Loucy (cell line): ENCODE data around the gene MYO7B.

ENCODE experiments used
- H2AFZ ChIP-seq: fragments of 200-600 bp; sonication (generic); 2 replicates; pipeline ENCODE4 v1.6.0; 2016; ENCODE audit warnings: antibody characterized with exemption, mild to moderate bottlenecking, low read length, moderate library complexity
- H3F3A ChIP-seq: fragments of 200-600 bp; 2 replicates; pipeline ENCODE4 v1.6.0; 2016; ENCODE audit warnings: antibody characterized with exemption, low read depth, mild to moderate bottlenecking
- H3K27me3 ChIP-seq: fragments of 200-600 bp; sonication (generic); 2 replicates; pipeline ENCODE4 v1.6.1; 2014; ENCODE audit warnings: low read length, mild to moderate bottlenecking; ENCODE audit not compliant: insufficient read depth, poor library complexity, severe bottlenecking
- H3K36me3 ChIP-seq: fragments of 200-600 bp; sonication (generic); 2 replicates; pipeline ENCODE4 v1.6.1; 2016; ENCODE audit warnings: low read length; ENCODE audit not compliant: insufficient read depth
- H3K4me1 ChIP-seq: fragments of 200-600 bp; sonication (generic); 2 replicates; pipeline ENCODE4 v1.5.1; 2014; ENCODE audit warnings: low read length, mild to moderate bottlenecking; ENCODE audit not compliant: insufficient read depth, poor library complexity, severe bottlenecking
- H3K4me2 ChIP-seq: fragments of 200-600 bp; sonication (generic); 2 replicates; pipeline ENCODE4 v1.6.0; 2014; ENCODE audit warnings: antibody characterized with exemption, low read length, low read depth, mild to moderate bottlenecking; ENCODE audit not compliant: poor library complexity, severe bottlenecking
- H3K4me3 ChIP-seq: fragments of 200-600 bp; sonication (generic); 2 replicates; pipeline ENCODE4 v1.5.1; 2014; ENCODE audit warnings: low read length, mild to moderate bottlenecking, mixed read lengths; ENCODE audit not compliant: poor library complexity, severe bottlenecking
- H3K79me2 ChIP-seq: fragments of 200-600 bp; sonication (generic); 2 replicates; pipeline ENCODE4 v1.6.1; 2014; ENCODE audit warnings: low read length; ENCODE audit not compliant: insufficient read depth
- H3K9ac ChIP-seq: fragments of 200-600 bp; sonication (generic); 2 replicates; pipeline ENCODE4 v1.6.0; 2014; ENCODE audit warnings: mild to moderate bottlenecking, low read depth, low read length, moderate library complexity; ENCODE audit not compliant: poor library complexity, severe bottlenecking
- H3K9me2 ChIP-seq: fragments of 200-600 bp; sonication (generic); replicated peaks from 2 replicates; pipeline ENCODE4 v1.6.1; 2016; ENCODE audit warnings: low read depth, low read length, mixed read lengths
- H3K9me3 ChIP-seq: fragments of 200-600 bp; sonication (generic); 2 replicates; pipeline ENCODE4 v1.6.1; 2014; ENCODE audit warnings: mild to moderate bottlenecking, antibody characterized with exemption, low read length, low read depth; ENCODE audit not compliant: insufficient read depth
- H4K20me1 ChIP-seq: fragments of 200-600 bp; sonication (generic); 2 replicates; pipeline ENCODE4 v1.6.0; 2014; ENCODE audit warnings: antibody characterized with exemption, low read length, mild to moderate bottlenecking; ENCODE audit not compliant: insufficient read depth, poor library complexity, severe bottlenecking
- CTCF ChIP-seq: fragments of 200-600 bp; sonication (generic); conservative IDR thresholded peaks from 2 replicates; pipeline ENCODE4 v1.5.1; 2014; ENCODE audit warnings: mild to moderate bottlenecking, antibody characterized with exemption, low read length
- EZH2phosphoT487 ChIP-seq: fragments of 200-600 bp; IDR thresholded peaks from 2 replicates; pipeline ENCODE4 v1.6.1; 2018; ENCODE audit warnings: antibody characterized with exemption, mild to moderate bottlenecking, moderate library complexity, borderline replicate concordance

The MYO7B gene

GRCh38 chr2:127536707-127537541, 1.4 kb downstream of the MYO7B start:
- H3K9me3 ChIP-seq: no peaks in the 10 kb centered on the region
- TF ChIP-seq EZH2phosphoT487 (no peak), CTCF (no peak)
- no peaks in the 10 kb centered on the region for H3F3A ChIP-seq
- H3K36me3 ChIP-seq: no peaks in the 10 kb centered on the region
- H3K4me1 ChIP-seq: no peaks in the 10 kb centered on the region
- no peaks in the 10 kb centered on the region for H3K9me2 ChIP-seq
- no peak overlapping the region; the same call in 1 of the 2 replicates for H2AFZ ChIP-seq
- no peak overlapping the region for H3K4me3 ChIP-seq
- no peaks in the 10 kb centered on the region for H4K20me1 ChIP-seq
- H3K9ac ChIP-seq: no peak overlapping the region
- no peak overlapping the region for H3K4me2 ChIP-seq
- no peaks in the 10 kb centered on the region for H3K79me2 ChIP-seq
- no peaks in the 10 kb centered on the region for H3K27me3 ChIP-seq

DNA sequence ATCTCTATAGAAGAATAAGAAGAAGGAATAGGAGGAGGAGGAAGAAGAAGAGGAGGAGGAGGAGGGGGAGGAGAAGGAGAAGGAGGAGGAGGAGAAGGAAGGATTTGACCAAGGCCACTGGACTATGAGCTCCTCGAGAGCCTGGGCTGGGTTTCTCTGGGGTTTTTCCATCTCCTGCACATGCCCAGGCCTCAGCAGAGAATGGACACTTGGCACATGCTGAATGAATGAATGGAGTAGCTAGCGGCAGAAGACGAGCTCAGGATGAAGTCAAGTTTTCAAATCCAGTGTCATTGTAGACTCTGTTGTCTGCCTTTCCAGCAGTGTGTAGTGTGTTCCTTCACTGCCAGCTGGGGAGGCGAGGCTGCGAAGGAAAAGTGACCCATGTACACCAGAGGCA, 2.2 kb downstream of the MYO7B start:
- Histone ChIP-seq H3K27me3 (no peaks in the 10 kb centered on the region), H3K9me2 (no peaks in the 10 kb centered on the region), H3K36me3 (no peaks in the 10 kb centered on the region), H3K9me3 (no peaks in the 10 kb centered on the region), H3K4me3 (no peak overlapping the region), H3K79me2 (no peaks in the 10 kb centered on the region), H4K20me1 (no peaks in the 10 kb centered on the region), H3K4me1 (no peaks in the 10 kb centered on the region), H3F3A (no peaks in the 10 kb centered on the region), H2AFZ (no peak overlapping the region), H3K9ac (no peak overlapping the region), H3K4me2 (no peak overlapping the region)
- TF ChIP-seq CTCF: no peak
- no peak for TF ChIP-seq EZH2phosphoT487

GRCh38 chr2:127541809-127542208, 6.3 kb downstream of the MYO7B start:
- Histone ChIP-seq H3K4me2 (no peak overlapping the region), H3K27me3 (no peaks in the 10 kb centered on the region), H2AFZ (no peak overlapping the region), H3K79me2 (no peaks in the 10 kb centered on the region), H4K20me1 (no peaks in the 10 kb centered on the region), H3K4me3 (no peak overlapping the region), H3K4me1 (no peaks in the 10 kb centered on the region), H3K9me3 (no peaks in the 10 kb centered on the region), H3F3A (no peaks in the 10 kb centered on the region), H3K9me2 (no peaks in the 10 kb centered on the region), H3K9ac (no peak overlapping the region), H3K36me3 (no peaks in the 10 kb centered on the region)
- TF ChIP-seq CTCF: no peak
- no peak for TF ChIP-seq EZH2phosphoT487
